Measurements from ENCODE around the gene CLDN6.

- TF ChIP-seq CTCF (IDR thresholded peaks at IDR 0.05): no peak
- no peak for TF ChIP-seq EP300 (IDR thresholded peaks at IDR 0.05)
- no peak for TF ChIP-seq POLR2A (IDR thresholded peaks at IDR 0.05)
- no peak for TF ChIP-seq POLR2AphosphoS5 (IDR thresholded peaks at IDR 0.05)
These were observed 18.1 kb downstream of the CLDN6 start for GRCh38 chr16:2999929-3000328.

Measured in gastroesophageal sphincter (tissue), 3 donors.